ENCODE data around the gene CLTA. TPM values are rescaled to one million over a fixed set of nuclear protein-coding genes. Genes with fewer than 3 reads are reported as not detected.

CLTA gene
- polyA plus RNA-seq, 1 of the 3 experiments (the other 2 are of a cell fraction): 260 TPM

DNA sequence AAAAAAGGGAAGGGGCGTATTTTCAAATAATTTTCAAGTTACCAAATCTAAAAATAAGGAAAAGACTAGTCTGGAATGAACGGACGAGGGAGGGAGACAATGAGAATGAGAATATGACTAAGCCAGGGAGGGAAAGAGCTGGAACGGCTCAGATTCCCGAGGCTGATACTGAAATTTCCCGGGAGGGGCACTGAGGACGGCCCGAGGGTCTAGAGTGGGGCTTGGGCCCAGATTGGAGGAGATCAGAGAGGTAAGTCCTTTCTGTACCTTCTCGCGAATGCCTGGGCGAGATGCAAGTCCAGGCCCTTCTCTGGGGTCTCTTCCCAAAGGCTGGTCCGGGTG is 24.9 kb upstream of the CLTA start:
- peak overlapping the region; percentile 66; the same call in 1 of the 2 replicates for H3K9ac ChIP-seq
- no peak for DNase-seq
- no peak for TF ChIP-seq NRF1 (IDR thresholded peaks at IDR 0.05; ENCODE audit: low read depth, low read length)
- no peak for TF ChIP-seq RXRA (IDR thresholded peaks at IDR 0.05; ENCODE audit: borderline replicate concordance, low read depth)
- no peak for TF ChIP-seq EZH2phosphoT487 (IDR thresholded peaks at IDR 0.05; ENCODE audit: borderline replicate concordance, low read depth)
- TF ChIP-seq CHD2 (IDR thresholded peaks at IDR 0.05; ENCODE audit: low read length, partially characterized antibody): no peak
- TF ChIP-seq SIN3A (IDR thresholded peaks at IDR 0.05; ENCODE audit: borderline replicate concordance, low read depth, low read length): no peak
- TF ChIP-seq FOXM1 (IDR thresholded peaks at IDR 0.05; ENCODE audit: low read depth): no peak
- no peak for TF ChIP-seq TEAD4 (IDR thresholded peaks at IDR 0.05; ENCODE audit: borderline replicate concordance, insufficient read depth)
- TF ChIP-seq JUND (IDR thresholded peaks at IDR 0.05): no peak; the same call in 1 of the 2 replicates
- no peak for TF ChIP-seq MXI1 (IDR thresholded peaks at IDR 0.05; ENCODE audit: low read depth, low read length)
- no peak for TF ChIP-seq NFIC (IDR thresholded peaks at IDR 0.05; ENCODE audit: borderline replicate concordance)
- TF ChIP-seq, protein P1, sequence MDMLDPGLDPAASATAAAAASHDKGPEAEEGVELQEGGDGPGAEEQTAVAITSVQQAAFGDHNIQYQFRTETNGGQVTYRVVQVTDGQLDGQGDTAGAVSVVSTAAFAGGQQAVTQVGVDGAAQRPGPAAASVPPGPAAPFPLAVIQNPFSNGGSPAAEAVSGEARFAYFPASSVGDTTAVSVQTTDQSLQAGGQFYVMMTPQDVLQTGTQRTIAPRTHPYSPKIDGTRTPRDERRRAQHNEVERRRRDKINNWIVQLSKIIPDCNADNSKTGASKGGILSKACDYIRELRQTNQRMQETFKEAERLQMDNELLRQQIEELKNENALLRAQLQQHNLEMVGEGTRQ (IDR thresholded peaks at IDR 0.05; ENCODE audit: borderline replicate concordance, low read depth, low read length): no peak
- no peak for TF ChIP-seq ELF1 (IDR thresholded peaks at IDR 0.05)
- TF ChIP-seq POLR2AphosphoS5 (IDR thresholded peaks at IDR 0.05; ENCODE audit: low read depth, low read length): no peak
- no peak for TF ChIP-seq FOXJ3 (CRISPR knock-in tag; IDR thresholded peaks at IDR 0.05)
- no peak for TF ChIP-seq TCF12 (IDR thresholded peaks at IDR 0.05)
- no peak for TF ChIP-seq RFX5 (IDR thresholded peaks at IDR 0.05; ENCODE audit: low read length)
- no peak for TF ChIP-seq GABPA (IDR thresholded peaks at IDR 0.05; ENCODE audit: low read depth)
- no peak for TF ChIP-seq MEF2A (IDR thresholded peaks at IDR 0.05; ENCODE audit: borderline replicate concordance, low read depth)
- H3K9me3 ChIP-seq: no peaks in the 10 kb centered on the region
- H3K4me1 ChIP-seq (ENCODE audit: control insufficient read depth in 1 of 2, insufficient read depth in 2 of 2, low read depth in 1 of 2, low read length in 1 of 2): peaks cover 28 to 43% of the 10 kb centered on the region in 2 experiments; a peak in 3 of 4 replicates
- H3F3A ChIP-seq (replicated peaks; ENCODE audit: insufficient read depth): peaks cover 38% of the 10 kb centered on the region
- ChIA-PET POLR2A (interaction anchor here (5.7 kb wide), 1 partner anchor 17 kb away, joined by 38 read pairs; no protein-coding TSS in a partner anchor), CTCF (interaction anchor here (0.7 to 8.8 kb wide), 25 partner anchors 10 to 1138 kb away, joined by 3 to 167 read pairs (median 10); partner anchors contain the start of genes CLTA and GLIPR2)
- no peaks in the 10 kb centered on the region for H3K27me3 ChIP-seq (ENCODE audit: insufficient read depth)
- no peaks in the 10 kb centered on the region for H3K79me2 ChIP-seq (ENCODE audit: insufficient read depth)
- no peaks in the 10 kb centered on the region for H3K9me2 ChIP-seq
- peak overlapping the region in 1 of 2 experiments; percentile 62; a peak in 2 of 4 replicates for H3K27ac ChIP-seq (ENCODE audit: low read depth in 2 of 2, low read length in 1 of 2)
- 42% methylated on average over 7 of the region's 12 CpGs for WGBS (ENCODE audit: low lambda C conversion rate)
- H3K4me2 ChIP-seq: peak overlapping the region; percentile 88; the same call in 1 of the 2 replicates
- no peak overlapping the region for H3K4me3 ChIP-seq (ENCODE audit: low read depth in 2 of 2, low read length in 1 of 2)
- no peaks in the 10 kb centered on the region for H4K20me1 ChIP-seq (ENCODE audit: insufficient read depth)
- peak overlapping the region; percentile 90; the same call in 1 of the 2 replicates for H2AFZ ChIP-seq (ENCODE audit: low read depth)
- no peaks in the 10 kb centered on the region for H3K36me3 ChIP-seq (replicated peaks in 1 of 2; ENCODE audit: control insufficient read depth in 1 of 2, insufficient read depth in 2 of 2, low read length in 1 of 2)

All from SK-N-SH (cell line).